ENCODE measurements around the gene PRR5.
"Not testable (repeated sequence)": the region's sequence is repeated elsewhere in the genome, so short reads cannot be mapped to it uniquely, and the experiment has no call there.

Gene PRR5

GRCh38 chr22:44676066-44676440 lies 26.0 kb upstream of the PRR5 start:
- not testable (repeated sequence) for DNase-seq

- DNase-seq, result no peak
These were observed 25.3 kb upstream of the PRR5 start for GRCh38 chr22:44676441-44677352.

GRCh38 chr22:44677353-44677840 lies 24.6 kb upstream of the PRR5 start:
- no peak for DNase-seq

DNA sequence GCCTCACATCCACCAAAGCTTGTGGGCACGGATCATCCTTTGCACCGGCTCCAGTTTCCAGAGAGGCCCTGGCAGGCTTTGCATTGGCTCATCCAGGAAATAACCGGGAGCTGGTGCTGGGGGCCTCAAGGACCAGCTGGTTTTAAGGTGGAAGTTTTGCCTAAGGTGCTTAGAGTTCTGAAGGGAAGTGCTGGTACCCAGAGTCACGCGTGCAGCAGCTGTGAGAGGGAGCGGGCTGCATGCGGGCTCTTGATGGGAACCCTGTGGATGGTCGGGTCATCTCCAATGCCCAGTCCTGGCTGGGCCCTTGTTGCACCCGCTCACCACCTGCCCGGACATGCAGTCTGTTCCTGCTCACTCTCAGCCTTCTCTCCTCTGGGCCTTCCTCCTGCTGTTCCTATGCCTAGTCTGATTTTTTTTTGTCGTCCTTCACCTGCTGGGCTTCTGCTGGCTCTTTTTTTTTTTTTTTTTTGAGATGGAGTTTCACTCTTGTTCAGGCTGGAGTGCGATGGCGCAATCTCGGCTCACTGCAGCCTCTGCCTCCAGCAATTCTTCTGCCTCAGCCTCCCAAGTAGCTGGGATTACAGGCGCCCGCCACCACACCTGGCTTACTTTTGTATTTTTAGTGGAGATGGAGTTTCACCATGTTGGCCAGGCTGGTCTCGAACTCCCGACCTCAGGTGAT lies 24.0 kb upstream of the PRR5 start:
- DNase-seq, result no peak

DNA sequence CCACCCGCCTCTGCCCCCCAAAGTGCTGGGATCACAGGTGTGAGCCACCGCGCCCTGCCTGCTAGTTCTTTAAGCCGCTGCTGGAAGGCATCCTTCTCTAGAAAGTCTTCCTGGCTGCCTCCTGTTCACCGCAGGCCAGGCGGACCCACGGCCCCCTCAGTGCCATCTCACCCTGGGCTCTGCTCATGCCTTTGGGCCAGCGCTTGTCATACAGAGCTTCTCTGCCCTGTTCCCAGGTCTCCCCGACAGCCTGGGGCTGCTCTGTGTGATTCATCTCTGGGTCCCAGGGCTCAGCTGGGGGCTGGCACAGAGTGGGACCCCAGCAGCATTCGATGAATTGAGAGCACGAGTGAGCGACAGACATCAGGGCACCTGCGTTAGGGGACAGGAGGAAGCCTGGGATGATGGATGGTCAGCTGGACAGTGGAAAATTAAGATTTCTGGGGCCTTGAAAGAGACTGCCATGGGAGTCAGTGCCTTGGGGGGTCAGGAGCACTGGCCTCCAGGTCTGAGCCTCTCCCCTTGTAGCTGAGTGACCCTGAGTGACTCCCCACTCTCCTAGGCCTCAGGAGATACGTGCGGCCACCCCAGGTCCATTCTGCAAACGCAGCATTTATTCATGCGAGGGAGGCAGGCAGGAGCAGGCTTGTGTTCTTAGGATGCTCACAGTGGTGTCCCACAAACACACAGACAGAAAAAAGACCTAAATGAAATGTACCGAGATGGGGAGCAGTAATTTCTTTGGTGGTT lies 23.3 kb upstream of the PRR5 start:
- no peak for DNase-seq

DNA sequence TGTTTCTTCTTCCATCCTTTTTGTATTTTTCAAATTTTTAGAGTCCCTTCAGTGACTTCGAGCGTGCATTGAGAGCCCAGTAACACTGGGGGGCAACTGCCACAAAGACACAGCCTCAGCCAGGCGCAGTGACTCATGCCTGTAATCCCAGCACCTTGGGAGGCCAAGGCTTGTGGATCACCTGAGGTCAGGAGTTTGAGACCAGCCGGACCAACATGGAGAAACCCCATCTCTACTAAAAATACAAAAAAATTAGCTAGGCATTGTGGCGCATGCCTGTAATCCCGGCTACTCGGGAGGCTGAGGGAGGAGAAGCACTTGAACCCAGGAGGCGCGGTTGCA lies 22.7 kb upstream of the PRR5 start:
- DNase-seq, result not testable (repeated sequence)

DNA sequence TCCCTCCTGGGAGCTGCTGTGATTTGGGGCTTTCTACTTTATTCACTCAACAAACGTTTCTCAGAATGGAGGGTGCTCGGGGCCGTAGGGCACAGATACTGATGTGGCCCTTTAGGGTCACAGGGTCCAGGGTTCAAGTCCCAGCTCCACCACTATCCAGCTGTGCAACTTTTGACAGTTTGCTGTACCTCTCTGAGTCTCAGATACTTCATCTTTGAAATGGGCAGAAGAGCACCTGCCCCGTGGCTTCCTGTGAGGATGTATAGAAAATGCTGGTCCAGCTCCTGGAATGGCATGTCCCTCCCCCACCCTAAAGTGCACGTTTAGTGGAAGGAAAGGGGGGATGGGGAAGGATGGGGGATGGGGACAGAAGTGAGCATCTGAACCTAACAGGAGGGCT lies 21.9 kb upstream of the PRR5 start:
- no peak for DNase-seq

GRCh38 chr22:44680481-44680894 lies 21.5 kb upstream of the PRR5 start:
- DNase-seq, result no peak

GRCh38 chr22:44682556-44683168 lies 19.3 kb upstream of the PRR5 start:
- DNase-seq, result no peak

- DNase-seq, result no peak
These were observed 18.8 kb upstream of the PRR5 start for GRCh38 chr22:44683237-44683636.

GRCh38 chr22:44683881-44684280 lies 18.1 kb upstream of the PRR5 start:
- no peak for DNase-seq

GRCh38 chr22:44684506-44685383 lies 17.3 kb upstream of the PRR5 start:
- DNase-seq, result peak; percentile 2

DNA sequence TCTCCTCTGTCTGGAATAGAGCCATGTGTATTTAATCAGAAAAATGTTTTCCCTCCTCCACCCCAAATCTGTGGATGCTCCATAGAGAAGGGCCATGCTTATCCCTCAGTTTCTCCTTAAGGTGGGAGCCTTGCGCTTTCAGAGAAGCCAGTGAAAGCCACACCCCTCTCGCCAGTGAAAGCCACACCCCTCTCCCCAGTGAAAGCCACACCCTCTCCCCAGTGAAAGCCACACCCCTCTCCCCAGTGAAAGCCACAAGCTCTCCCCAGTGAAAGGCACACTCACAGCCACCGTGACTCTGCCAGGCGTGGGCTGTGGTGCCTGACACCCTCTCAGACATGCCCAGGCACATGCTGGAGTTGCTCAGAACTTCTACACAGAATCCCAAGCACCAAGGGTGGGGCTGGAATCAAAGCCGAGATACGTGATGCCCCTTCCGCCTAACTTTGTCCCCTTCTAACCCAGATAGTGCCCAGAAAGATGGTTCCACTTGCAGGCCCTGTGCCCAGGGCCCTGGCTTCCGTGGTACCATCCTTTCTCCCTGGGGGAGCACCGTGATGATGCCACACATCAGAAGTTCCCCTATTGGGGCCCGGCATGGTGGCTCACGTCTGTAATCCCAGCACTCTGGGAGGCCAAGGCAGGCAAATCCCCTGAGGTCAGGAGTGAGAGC lies 16.5 kb upstream of the PRR5 start:
- DNase-seq, result no peak

DNA sequence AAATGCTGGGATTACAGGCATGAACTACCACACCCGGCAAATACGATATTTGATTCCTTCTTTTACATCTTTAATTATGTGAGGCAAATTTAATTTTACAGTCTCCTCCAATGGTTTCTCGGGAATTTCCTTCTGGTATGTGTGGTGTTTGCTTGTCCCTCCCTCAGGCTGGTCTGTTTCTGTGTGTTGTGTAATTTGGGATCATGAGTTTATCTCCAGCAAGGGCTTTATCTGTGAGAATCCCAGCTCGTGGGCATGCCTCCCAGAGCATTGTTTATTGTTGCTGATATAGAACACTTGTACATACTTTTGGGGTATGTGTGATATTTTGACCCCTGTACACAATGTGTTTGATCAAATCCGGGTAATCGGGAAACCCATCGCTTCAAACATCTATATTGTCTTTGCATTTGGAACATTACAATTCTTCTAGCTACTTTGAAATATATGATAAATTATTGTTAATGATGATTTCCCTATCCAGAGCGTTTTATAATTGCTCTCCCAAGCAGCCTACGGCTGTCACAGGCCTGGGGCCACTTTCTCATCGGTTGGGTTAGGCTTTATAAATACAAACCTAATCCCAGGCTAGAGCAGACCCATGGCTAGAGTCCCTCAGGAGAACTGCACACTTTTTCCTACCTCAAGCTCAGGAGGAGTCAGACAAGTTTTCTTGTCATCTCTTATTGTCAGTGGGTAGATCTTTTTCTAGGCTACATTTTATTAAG lies 15.0 kb upstream of the PRR5 start:
- no peak for DNase-seq

DNA sequence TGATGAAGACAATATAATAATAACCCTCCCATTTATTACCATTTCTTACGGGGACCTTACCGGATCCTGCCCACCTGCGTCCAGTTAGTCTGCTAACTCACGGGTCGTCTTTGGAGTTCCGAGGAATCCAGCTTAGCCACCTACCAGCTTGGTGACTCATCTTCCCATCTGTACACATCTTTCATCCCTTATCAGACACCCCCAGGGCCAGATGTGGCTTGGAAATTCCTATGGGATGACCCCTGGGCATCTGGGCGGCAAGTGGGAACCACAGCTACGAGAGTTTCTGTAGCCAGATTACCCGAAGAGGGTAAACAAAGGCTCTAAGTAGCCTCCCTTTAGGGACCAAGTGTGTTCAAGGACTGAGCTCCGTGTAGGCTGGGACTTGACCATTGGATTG lies 12.8 kb upstream of the PRR5 start:
- DNase-seq, result no peak

GRCh38 chr22:44689915-44690524 lies 12.0 kb upstream of the PRR5 start:
- DNase-seq, result no peak

- no peak for DNase-seq
These were observed 10.0 kb upstream of the PRR5 start for GRCh38 chr22:44691796-44692661.

DNA sequence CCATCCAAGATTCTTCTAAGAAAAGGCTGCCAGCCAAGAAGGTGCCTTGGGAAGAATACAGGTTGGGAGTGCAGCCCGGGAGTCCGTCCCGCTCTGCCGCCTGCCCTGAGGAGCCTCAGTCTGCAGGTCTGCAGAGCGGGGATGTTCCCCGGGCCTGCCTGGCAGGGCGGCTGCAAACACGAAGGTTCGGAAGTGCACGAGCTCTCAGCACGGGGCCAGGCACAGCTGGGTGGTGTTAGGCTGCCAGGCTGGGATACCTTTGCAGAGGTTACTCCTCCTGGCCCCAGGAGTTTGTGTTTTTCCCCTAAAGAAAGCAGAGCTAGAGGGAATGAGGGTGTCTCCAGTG lies 9.4 kb upstream of the PRR5 start:
- DNase-seq, result no peak

DNA sequence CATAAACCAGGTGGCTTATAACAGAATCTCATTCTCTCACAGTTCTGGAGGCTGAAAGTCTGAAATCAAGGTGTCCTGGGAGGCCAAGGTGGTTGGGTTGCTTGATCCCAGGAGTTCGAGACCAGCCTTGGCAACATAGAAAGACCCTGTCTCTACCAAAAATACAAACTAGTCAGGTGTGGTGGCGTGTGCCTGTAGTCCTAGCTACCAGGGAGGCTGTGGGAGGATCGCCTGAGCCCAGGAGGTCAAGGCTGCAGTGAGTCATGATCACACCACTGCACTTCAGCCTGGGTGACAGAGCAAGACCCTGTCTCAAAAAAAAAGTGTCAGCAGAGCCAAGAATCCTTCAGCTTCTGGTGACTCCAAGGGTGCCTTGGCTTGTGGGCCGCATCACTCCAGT lies 8.9 kb upstream of the PRR5 start:
- DNase-seq, result no peak

Data from NCI-H1417 treated with DMSO at 0.1 percent for 48 hours (cell line).